ENCODE data around the gene CEP295NL.

The CEP295NL gene

GRCh38 chr17:78862073-78863023 is 40.7 kb downstream of the CEP295NL start:
- in situ Hi-C loops (cut with MboI; ENCODE audit: low sequenced_read_pairs, unreplicated experiment) = loop anchor here (10.0 kb wide), 1 partner anchor 102 kb away; no protein-coding TSS in a partner anchor
- TF ChIP-seq CTCF (IDR thresholded peaks at IDR 0.05; ENCODE audit: borderline replicate concordance, control extremely low read depth, extremely low read depth, insufficient read depth, missing control alignments) = no peak
- no peak for DNase-seq (ENCODE audit: low spot score)

GRCh38 chr17:78861229-78861628 is 41.8 kb downstream of the CEP295NL start:
- DNase-seq (ENCODE audit: low spot score) = no peak
- in situ Hi-C loops (cut with MboI; ENCODE audit: low sequenced_read_pairs, unreplicated experiment) = loop anchor here (10.0 kb wide), 1 partner anchor 104 kb away; no protein-coding TSS in a partner anchor
- TF ChIP-seq CTCF (IDR thresholded peaks at IDR 0.05; ENCODE audit: borderline replicate concordance, control extremely low read depth, extremely low read depth, insufficient read depth, missing control alignments) = no peak

- DNase-seq (ENCODE audit: low spot score) = no peak
- in situ Hi-C loops (cut with MboI; ENCODE audit: low sequenced_read_pairs, unreplicated experiment) = no loop called here
- no peak for TF ChIP-seq CTCF (IDR thresholded peaks at IDR 0.05; ENCODE audit: borderline replicate concordance, control extremely low read depth, extremely low read depth, insufficient read depth, missing control alignments)
Observed at GRCh38 chr17:78859051-78859450, 44.0 kb downstream of the CEP295NL start.

GRCh38 chr17:78857266-78857665 is 45.7 kb downstream of the CEP295NL start:
- in situ Hi-C loops (cut with MboI; ENCODE audit: low sequenced_read_pairs, unreplicated experiment) = no loop called here
- TF ChIP-seq CTCF (IDR thresholded peaks at IDR 0.05; ENCODE audit: borderline replicate concordance, control extremely low read depth, extremely low read depth, insufficient read depth, missing control alignments) = no peak
- DNase-seq (ENCODE audit: low spot score) = no peak

- in situ Hi-C loops (cut with MboI; ENCODE audit: low sequenced_read_pairs, unreplicated experiment) = no loop called here
- TF ChIP-seq CTCF (IDR thresholded peaks at IDR 0.05; ENCODE audit: borderline replicate concordance, control extremely low read depth, extremely low read depth, insufficient read depth, missing control alignments) = no peak
- no peak for DNase-seq (ENCODE audit: low spot score)
Observed at GRCh38 chr17:78855561-78856165, 47.3 kb downstream of the CEP295NL start.

- no peak for TF ChIP-seq CTCF (IDR thresholded peaks at IDR 0.05; ENCODE audit: borderline replicate concordance, control extremely low read depth, extremely low read depth, insufficient read depth, missing control alignments)
- in situ Hi-C loops (cut with MboI; ENCODE audit: low sequenced_read_pairs, unreplicated experiment) = no loop called here
- no peak for DNase-seq (ENCODE audit: low spot score)
Observed at GRCh38 chr17:78854508-78854907, 48.5 kb downstream of the CEP295NL start.
